Activated CD4-positive, alpha-beta memory T cell treated with anti-CD3 and anti-CD28 coated beads for 36 hours (primary cell): Measurements from ENCODE around the gene COMMD6. TPM values are rescaled to one million over a fixed set of nuclear protein-coding genes. Genes with fewer than 3 reads are reported as not detected.

Source experiments
- CTCF ChIA-PET: fragments of 350-600 bp; sonication (Branson Sonifier 250); formaldehyde crosslinking; loops from one replicate; lab custom pipeline; 2021; ENCODE audit warnings: antibody characterized with exemption, inconsistent platforms; lab: Charles Lee
- POLR2A ChIA-PET: fragments of 350-600 bp; sonication (Branson Sonifier 250); formaldehyde crosslinking; loops from one replicate; lab custom pipeline; 2021; ENCODE audit warnings: antibody characterized with exemption; lab: Charles Lee
- DNase-seq: peaks from one replicate; pipeline ENCODE4 v3.0.0-alpha.2; 2020
- H3K27ac Mint-ChIP-seq: one replicate; pipeline ENCODE4 v1.8.0; 2021; ENCODE audit warnings: mixed read lengths
- H3K27me3 Mint-ChIP-seq: one replicate; pipeline ENCODE4 v1.8.0; 2021; ENCODE audit warnings: mixed read lengths
- H3K36me3 Mint-ChIP-seq: one replicate; pipeline ENCODE4 v1.8.0; 2021; ENCODE audit warnings: mixed read lengths
- H3K4me1 Mint-ChIP-seq: one replicate; pipeline ENCODE4 v1.8.0; 2021; ENCODE audit warnings: low read depth, mixed read lengths
- H3K4me3 Mint-ChIP-seq: one replicate; pipeline ENCODE4 v1.8.0; 2021; ENCODE audit warnings: mild to moderate bottlenecking, mixed read lengths
- H3K9me3 Mint-ChIP-seq: one replicate; pipeline ENCODE4 v1.8.0; 2021; ENCODE audit warnings: mixed read lengths
- intact Hi-C: fragments of 100-400 bp; cut with micrococcal nuclease; formaldehyde crosslinking; loops from one replicate; pipeline ENCODE4 v1.15.1; 2023
- total RNA-seq, 2 experiments: library from RNA; stranded (reverse); gene quantifications; one replicate each; pipeline ENCODE4 v1.2.3, GENCODE V29; 2021

The COMMD6 gene
- total RNA-seq, 2 experiments from 2014 or later, result 130 to 136 TPM

DNA sequence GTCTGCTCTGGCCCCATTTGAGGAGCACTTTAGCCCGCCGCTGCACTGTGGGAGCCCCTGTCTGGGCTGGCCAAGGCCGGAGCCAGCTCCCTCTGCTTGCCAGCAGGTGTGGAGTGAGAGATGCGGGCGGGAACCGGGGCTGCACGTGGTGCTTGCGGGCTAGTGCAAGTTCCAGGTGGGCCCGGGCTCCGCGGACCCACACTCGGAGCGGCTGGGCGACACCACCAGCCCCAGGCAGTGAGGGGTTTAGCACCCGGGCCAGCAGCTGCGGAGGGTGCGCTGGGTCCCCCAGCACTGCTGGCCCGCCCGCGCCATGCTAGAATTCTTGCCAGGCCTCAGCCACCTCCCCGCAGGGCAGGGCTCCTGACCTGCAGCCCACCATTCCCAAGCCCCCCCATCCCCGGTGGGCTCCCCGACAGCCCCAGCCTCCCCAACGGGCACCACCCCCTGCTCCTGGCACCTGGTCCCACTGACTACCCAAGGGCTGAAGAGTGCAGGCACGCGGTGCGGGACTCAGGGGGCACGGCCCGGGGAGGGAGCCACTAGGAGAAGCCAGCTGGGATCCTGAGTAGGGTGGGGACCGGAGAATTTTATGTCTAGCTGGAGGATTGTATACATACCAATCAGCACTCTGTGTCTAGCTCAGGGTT lies 19.1 kb downstream of the COMMD6 start:
- CTCF ChIA-PET, result interaction anchor here (0.6 kb wide), 1 partner anchor 153 kb away, joined by 3 read pairs; no protein-coding TSS in a partner anchor
- POLR2A ChIA-PET, result no interaction called here
- H3K36me3 Mint-ChIP-seq, result no peaks in the 10 kb centered on the region

DNA sequence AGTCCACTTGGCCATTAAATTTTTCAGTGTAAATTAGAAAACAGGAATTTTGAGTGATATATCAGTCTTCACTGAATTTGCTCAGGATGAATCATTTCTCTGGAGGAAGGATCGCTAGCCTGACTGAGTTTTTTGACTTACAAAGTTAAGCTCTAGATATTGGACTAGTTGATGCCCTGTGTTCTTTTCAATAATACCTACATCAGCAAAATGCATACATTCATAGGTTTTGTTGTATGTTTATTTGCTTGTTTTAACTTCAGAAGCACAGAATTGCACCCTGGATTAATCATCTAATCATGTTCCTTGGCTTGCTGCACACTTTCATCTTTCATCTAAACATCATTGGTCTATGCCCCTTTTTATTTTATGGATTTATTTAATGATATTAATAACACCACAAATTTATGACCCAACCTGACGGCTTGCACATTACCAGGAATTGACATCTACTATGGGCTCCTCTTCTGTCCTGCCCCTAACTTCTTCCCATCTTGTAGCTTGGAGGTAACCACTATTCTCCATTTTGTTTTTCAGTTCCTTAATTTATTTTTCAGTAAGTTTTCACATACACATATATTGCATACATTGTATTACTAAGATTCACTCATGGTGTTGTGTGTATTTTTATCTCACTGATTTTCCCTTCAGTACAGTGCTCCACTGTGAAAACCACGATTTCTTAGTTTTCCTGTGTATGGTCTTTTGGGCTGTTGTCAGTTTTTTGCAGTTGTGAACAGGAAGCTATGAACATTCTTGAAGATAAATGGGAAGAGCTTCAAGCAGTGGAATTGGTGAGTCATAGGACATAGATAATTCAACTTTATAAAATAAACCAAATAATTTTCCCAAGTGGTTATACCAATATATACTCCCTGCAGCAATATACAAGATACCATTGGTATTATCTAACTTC lies 23.3 kb downstream of the COMMD6 start:
- Mint-ChIP-seq H3K4me3 (no peak overlapping the region), H3K27me3 (peaks cover 11% of the 10 kb centered on the region), H3K9me3 (no peaks in the 10 kb centered on the region), H3K27ac (no peak overlapping the region), H3K36me3 (no peaks in the 10 kb centered on the region), H3K4me1 (no peaks in the 10 kb centered on the region)
- POLR2A ChIA-PET, result no interaction called here
- intact Hi-C loops, result no loop called here
- CTCF ChIA-PET, result no interaction called here
- DNase-seq, result no peak

More for the DNA sequence above, 19.1 kb downstream of the COMMD6 start:
- Mint-ChIP-seq H3K4me3 (no peak overlapping the region), H3K27me3 (peaks cover 3% of the 10 kb centered on the region), H3K9me3 (no peaks in the 10 kb centered on the region), H3K4me1 (no peaks in the 10 kb centered on the region), H3K27ac (no peak overlapping the region)
- intact Hi-C loops, result no loop called here
- no peak for DNase-seq

DNA sequence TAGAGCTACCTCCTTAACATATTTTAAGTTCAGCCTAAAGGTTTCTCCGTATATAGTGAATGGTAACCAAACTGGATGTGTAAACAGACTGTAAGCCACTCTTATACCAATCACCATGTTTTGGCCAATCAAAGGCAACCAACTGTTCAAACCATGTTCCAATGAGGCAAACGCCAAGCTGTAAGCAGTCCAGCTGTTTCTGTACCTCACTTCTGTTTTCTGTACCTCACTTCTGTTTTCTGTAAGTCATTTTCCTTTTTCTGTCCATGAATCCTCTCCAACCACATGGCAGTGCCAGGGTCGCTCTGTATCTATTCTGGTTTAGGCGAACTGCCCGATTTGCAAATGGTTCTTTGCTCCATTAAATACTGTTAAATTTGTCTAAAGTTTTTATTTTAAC lies 24.4 kb downstream of the COMMD6 start:
- POLR2A ChIA-PET, result no interaction called here
- no peak overlapping the region for H3K4me3 Mint-ChIP-seq
- peaks cover 11% of the 10 kb centered on the region for H3K27me3 Mint-ChIP-seq
- H3K27ac Mint-ChIP-seq, result no peak overlapping the region
- DNase-seq, result no peak
- H3K4me1 Mint-ChIP-seq, result no peaks in the 10 kb centered on the region
- H3K9me3 Mint-ChIP-seq, result no peaks in the 10 kb centered on the region
- intact Hi-C loops, result no loop called here
- no peaks in the 10 kb centered on the region for H3K36me3 Mint-ChIP-seq
- CTCF ChIA-PET, result no interaction called here

DNA sequence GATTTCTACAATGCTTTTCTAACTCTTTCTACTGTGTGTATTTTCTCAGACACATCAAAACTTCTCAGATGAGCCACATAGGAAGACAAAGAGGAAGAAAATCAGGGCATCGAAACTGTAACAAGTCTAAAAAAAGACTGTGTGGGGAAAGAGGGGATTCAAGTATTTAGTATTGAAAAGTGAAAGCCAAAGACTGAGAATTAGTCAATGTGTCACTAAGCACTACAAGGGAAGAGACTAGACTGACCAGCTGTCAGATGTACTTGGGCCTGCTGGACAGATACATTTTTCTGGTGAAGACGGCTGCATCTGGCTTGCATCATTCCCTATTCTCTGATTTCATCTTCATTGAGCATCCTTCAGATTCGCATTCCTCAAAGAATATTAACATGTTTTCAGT lies 25.4 kb downstream of the COMMD6 start:
- H3K27ac Mint-ChIP-seq, result no peak overlapping the region
- no peaks in the 10 kb centered on the region for H3K4me1 Mint-ChIP-seq
- ChIA-PET CTCF (no interaction called here), POLR2A (no interaction called here)
- intact Hi-C loops, result no loop called here
- H3K4me3 Mint-ChIP-seq, result no peak overlapping the region
- DNase-seq, result no peak
- H3K9me3 Mint-ChIP-seq, result no peaks in the 10 kb centered on the region
- peaks cover 11% of the 10 kb centered on the region for H3K27me3 Mint-ChIP-seq
- no peaks in the 10 kb centered on the region for H3K36me3 Mint-ChIP-seq

DNA sequence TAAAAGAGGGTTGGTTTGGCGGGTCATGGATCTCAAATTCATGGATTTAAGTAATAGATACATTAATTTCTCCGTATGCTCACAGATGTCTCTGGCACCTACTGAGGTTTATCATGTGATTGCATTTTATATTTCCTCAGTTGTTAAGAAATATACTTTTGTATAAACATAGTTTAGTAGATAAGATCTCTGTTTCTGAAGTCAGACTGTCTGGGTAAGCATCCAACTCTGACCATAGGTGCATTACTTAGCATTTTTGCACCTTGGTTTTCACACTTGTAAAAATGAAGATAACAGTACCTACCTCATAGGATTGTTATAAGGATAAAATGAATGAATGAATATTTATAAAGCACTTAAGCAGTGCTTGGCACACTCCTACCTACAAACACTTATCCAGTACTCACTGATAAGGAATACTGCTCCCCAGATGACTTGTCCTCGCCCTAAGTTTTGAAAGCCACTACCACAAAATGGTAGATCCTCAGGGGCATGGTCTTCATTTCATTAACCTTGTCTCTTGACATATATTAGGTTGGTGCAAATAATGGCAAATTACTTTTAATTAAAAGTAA lies 26.5 kb downstream of the COMMD6 start:
- H3K27ac Mint-ChIP-seq, result no peak overlapping the region
- H3K4me1 Mint-ChIP-seq, result no peaks in the 10 kb centered on the region
- no peak overlapping the region for H3K4me3 Mint-ChIP-seq
- CTCF ChIA-PET, result no interaction called here
- peaks cover 11% of the 10 kb centered on the region for H3K27me3 Mint-ChIP-seq
- intact Hi-C loops, result no loop called here
- H3K36me3 Mint-ChIP-seq, result no peaks in the 10 kb centered on the region
- POLR2A ChIA-PET, result no interaction called here
- H3K9me3 Mint-ChIP-seq, result no peaks in the 10 kb centered on the region
- no peak for DNase-seq

DNA sequence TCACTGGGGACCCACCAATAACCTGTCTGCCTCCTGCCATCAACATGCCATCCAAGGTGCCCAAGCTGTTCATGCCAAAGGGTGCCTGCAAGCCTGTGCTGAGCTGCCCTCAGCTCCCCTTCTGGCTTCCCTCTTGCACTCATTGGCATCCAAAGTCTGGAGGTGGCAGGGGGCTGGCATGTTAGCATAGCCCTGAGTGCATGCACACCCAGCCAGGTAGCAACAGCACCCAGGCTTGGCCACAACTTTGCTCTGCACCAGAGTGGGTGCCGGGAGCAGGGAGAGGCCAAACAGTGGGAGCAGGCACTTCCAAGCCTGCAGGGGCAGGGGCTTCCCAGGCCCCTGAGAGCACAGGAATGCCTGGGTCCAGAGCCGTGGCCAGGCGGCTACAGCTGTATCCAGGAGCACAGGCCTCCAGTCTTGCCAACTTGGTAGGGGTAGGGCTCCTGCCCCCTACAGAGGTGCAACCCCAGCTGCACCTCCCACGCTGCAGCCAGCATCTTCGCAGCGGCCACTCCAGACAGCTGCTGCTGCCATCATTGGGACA lies 29.6 kb downstream of the COMMD6 start:
- no peaks in the 10 kb centered on the region for H3K36me3 Mint-ChIP-seq
- peaks cover 5% of the 10 kb centered on the region for H3K27me3 Mint-ChIP-seq
- ChIA-PET CTCF (no interaction called here), POLR2A (no interaction called here)
- intact Hi-C loops, result no loop called here
- no peak for DNase-seq
- H3K9me3 Mint-ChIP-seq, result no peaks in the 10 kb centered on the region
- no peaks in the 10 kb centered on the region for H3K4me1 Mint-ChIP-seq
- no peak overlapping the region for H3K27ac Mint-ChIP-seq
- no peak overlapping the region for H3K4me3 Mint-ChIP-seq

DNA sequence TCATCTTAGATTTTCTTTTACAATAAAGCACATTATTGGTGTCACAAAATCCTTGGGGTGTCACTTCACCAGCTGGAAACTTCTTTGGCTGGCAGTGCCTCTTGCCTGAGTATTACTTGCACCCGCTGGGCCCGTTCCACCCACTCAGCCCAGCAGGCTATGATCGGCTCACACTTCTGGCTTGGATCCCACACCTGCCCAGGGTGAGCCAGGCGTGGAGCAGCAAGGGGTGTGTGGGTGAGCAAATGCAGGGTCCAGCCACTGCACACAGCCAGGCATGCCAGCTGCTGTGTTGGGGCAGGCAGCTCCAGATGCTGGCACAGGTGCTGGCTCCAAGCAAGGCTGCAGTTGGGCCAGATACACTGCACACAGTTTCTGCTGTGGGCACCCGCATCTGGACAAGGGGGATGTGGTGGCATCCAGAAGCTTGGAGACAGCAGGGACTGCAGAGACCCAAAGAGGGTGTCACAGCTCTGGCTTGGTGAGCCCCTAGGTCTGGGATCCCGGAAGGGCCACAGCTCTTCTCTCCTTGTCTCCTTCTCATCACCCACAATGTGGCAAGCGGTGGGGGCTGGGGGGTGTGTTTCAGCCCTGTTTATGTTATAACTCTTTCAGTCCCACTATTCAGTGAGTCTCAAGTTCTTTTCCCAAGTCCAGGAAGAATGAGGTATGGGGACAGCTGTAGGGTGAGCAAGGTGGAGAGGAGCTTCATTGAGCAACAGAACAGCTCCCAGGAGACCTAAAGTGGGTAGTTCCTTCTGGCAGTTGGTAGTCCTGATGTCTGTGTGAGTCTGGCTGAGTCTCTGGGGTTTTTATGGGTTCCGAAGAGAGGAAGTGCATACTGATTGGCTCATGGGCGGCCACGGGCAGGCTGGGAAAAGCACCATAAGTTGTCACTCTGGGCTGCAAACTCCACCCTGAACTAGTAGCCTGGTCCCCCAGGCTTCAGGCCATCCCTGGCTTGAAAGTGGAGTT lies 30.3 kb downstream of the COMMD6 start:
- H3K27ac Mint-ChIP-seq, result no peak overlapping the region
- no peaks in the 10 kb centered on the region for H3K36me3 Mint-ChIP-seq
- peaks cover 3% of the 10 kb centered on the region for H3K27me3 Mint-ChIP-seq
- no peaks in the 10 kb centered on the region for H3K4me1 Mint-ChIP-seq
- intact Hi-C loops, result no loop called here
- no peak for DNase-seq
- ChIA-PET CTCF (no interaction called here), POLR2A (interaction anchor here (0.6 kb wide), 1 partner anchor 50 kb away, joined by 3 read pairs; no protein-coding TSS in a partner anchor)
- H3K4me3 Mint-ChIP-seq, result no peak overlapping the region
- H3K9me3 Mint-ChIP-seq, result no peaks in the 10 kb centered on the region

DNA sequence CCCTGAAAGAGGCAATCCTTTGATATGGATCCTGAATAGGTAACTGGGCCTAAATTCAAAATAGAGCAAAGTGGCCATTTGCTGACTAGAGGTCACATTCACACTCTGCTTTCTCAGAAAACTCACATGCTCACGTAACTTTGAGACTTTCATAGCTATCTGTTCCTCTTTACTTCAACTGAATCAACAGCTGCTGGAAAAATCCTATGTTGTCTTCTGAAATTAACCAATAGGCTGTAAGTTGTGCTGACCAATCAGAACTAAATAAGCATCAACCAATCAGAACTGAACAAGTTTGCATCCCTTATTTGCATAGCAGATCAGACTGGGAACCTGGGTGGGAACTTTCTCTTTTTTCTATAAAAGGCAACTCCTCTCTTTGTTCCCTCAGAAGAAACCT lies 31.6 kb downstream of the COMMD6 start:
- H3K36me3 Mint-ChIP-seq, result no peaks in the 10 kb centered on the region

DNA sequence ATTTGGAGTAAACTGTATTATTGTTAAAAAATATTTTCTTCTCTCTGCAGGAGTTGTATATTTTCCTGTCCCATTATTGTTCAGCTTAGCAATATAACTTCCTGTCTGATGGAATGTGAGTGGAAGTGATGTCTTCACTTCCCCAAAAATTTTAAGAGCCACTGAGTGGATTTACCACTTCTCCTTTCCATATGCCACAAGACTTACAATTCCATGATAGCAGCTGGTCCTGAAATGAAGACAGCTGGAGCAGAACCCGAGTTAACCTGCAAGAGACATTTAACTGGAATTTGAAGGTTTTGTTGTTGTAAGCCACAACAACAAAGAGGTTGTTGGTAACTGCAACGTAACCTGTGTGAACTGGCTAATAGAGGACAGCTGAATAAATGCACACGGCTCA lies 32.3 kb downstream of the COMMD6 start:
- Mint-ChIP-seq H3K27ac (no peak overlapping the region), H3K4me3 (no peak overlapping the region), H3K9me3 (no peaks in the 10 kb centered on the region), H3K27me3 (no peaks in the 10 kb centered on the region), H3K36me3 (no peaks in the 10 kb centered on the region), H3K4me1 (no peaks in the 10 kb centered on the region)
- CTCF ChIA-PET, result no interaction called here
- DNase-seq, result no peak
- POLR2A ChIA-PET, result no interaction called here
- intact Hi-C loops, result no loop called here

More for the DNA sequence above, 31.6 kb downstream of the COMMD6 start:
- no peaks in the 10 kb centered on the region for H3K9me3 Mint-ChIP-seq
- ChIA-PET POLR2A (no interaction called here), CTCF (no interaction called here)
- no peak overlapping the region for H3K27ac Mint-ChIP-seq
- no peak overlapping the region for H3K4me3 Mint-ChIP-seq
- no peaks in the 10 kb centered on the region for H3K4me1 Mint-ChIP-seq
- intact Hi-C loops, result no loop called here
- no peak for DNase-seq
- no peaks in the 10 kb centered on the region for H3K27me3 Mint-ChIP-seq

DNA sequence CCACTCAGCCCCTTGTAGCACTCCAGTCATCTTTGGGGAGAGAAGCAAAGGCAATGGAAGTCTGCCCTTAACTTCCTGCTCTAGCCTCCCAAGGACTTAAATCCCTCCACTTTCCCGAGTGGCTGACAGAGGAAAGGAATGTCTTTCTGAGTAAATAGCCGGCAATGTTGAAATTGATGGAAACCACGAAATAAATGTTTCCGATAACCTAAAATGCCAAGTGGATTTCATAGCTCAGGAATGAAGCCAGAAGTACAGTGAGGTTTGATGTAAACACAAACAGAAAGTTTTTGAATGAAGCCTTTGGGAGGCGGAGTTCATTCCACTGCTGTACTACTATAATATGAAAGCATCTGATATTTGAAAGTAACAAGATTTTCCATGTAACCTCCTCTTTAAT lies 41.7 kb downstream of the COMMD6 start:
- Mint-ChIP-seq H3K27me3 (peaks cover 4% of the 10 kb centered on the region), H3K9me3 (no peaks in the 10 kb centered on the region), H3K36me3 (no peaks in the 10 kb centered on the region), H3K27ac (no peak overlapping the region), H3K4me3 (no peak overlapping the region), H3K4me1 (no peaks in the 10 kb centered on the region)
- DNase-seq, result no peak
- POLR2A ChIA-PET, result no interaction called here
- intact Hi-C loops, result no loop called here
- CTCF ChIA-PET, result no interaction called here

DNA sequence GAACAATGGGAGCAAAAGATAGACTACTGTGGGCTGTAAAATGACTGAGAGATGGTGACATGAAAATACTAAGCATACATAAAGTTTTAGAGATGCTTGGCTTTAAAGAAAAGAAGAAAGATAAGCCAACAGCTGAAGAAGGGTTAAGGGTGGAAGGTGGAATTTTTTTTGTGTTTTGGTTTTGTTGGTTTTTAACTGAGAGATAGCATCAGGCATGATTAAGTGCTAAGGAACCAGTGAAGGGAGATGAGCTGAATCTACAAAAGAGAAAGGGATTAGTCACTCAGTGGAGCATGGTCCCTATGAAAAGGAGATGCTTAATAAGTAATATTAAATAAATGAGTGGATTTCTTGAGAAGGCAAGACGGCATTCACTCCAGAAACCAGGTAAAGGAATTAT lies 43.1 kb downstream of the COMMD6 start:
- Mint-ChIP-seq H3K27ac (no peak overlapping the region), H3K27me3 (peaks cover 5% of the 10 kb centered on the region), H3K4me3 (no peak overlapping the region), H3K4me1 (peaks cover 2% of the 10 kb centered on the region), H3K9me3 (no peaks in the 10 kb centered on the region), H3K36me3 (no peaks in the 10 kb centered on the region)
- ChIA-PET CTCF (no interaction called here), POLR2A (no interaction called here)
- intact Hi-C loops, result no loop called here
- DNase-seq, result no peak
